Right renal pelvis (tissue), 4 donors: ENCODE measurements around the gene INSRR. TPM values are rescaled to one million over a fixed set of nuclear protein-coding genes. Genes with fewer than 3 reads are reported as not detected.

ENCODE experiments used
- polyA plus RNA-seq, 4 donors: library from polyadenylated mRNA; unstranded; fragments of 120-200 nt; gene quantifications; one replicate each; pipeline ENCODE4 v1.2.1, GENCODE V29; 2013; ENCODE audit not compliant: insufficient read length in 4 of 4

INSRR gene
- polyA plus RNA-seq, 4 donors, result 1.5 to 2.8 (median 1.8) TPM

Other genes with a start within 250 kb of the INSRR start
- under 1 TPM; 0.11 to 0.45 (median 0.42) TPM for gene HAPLN2, start 239.7 kb downstream of the INSRR start, polyA plus RNA-seq
- under 1 TPM in 3 of 4 donors, not detected in 1; 0.12 to 0.58 (median 0.13) TPM for gene BCAN, start 217.0 kb downstream of the INSRR start, polyA plus RNA-seq
- 100 to 1,000 TPM; 153 to 160 (median 156) TPM for gene NES, start 181.7 kb downstream of the INSRR start, polyA plus RNA-seq
- 100 to 1,000 TPM in 1 of 4 donors, 10 to 100 TPM in 3; 69.1 to 106 (median 83.1) TPM for gene CRABP2, start 153.5 kb downstream of the INSRR start, polyA plus RNA-seq
- gene METTL25B, start 130.6 kb downstream of the INSRR start, polyA plus RNA-seq, result 10 to 100 TPM; 29.9 to 36.6 (median 34.6) TPM
- gene ISG20L2, start 130.4 kb downstream of the INSRR start, polyA plus RNA-seq, result 10 to 100 TPM; 44.0 to 50.0 (median 45.3) TPM
- 10 to 100 TPM; 68.4 to 75.1 (median 72.3) TPM for gene MRPL24, start 118.0 kb downstream of the INSRR start, polyA plus RNA-seq
- 100 to 1,000 TPM; 261 to 286 (median 283) TPM for gene HDGF, start 107.4 kb downstream of the INSRR start, polyA plus RNA-seq
- 100 to 1,000 TPM; 107 to 140 (median 125) TPM for gene PRCC, start 91.6 kb downstream of the INSRR start, polyA plus RNA-seq
- under 1 TPM; 0.71 to 0.79 (median 0.76) TPM for gene SH2D2A, start 42.3 kb downstream of the INSRR start, polyA plus RNA-seq
- 1 to 10 TPM in 3 of 4 donors, under 1 TPM in 1; 0.98 to 2.1 (median 1.3) TPM for gene NTRK1, start 1.7 kb upstream of the INSRR start, polyA plus RNA-seq
- 10 to 100 TPM; 21.4 to 22.6 (median 21.9) TPM for gene PEAR1, start 34.6 kb upstream of the INSRR start, polyA plus RNA-seq
- gene LRRC71, start 61.5 kb upstream of the INSRR start, polyA plus RNA-seq, result under 1 TPM; 0.22 to 0.66 (median 0.33) TPM
- 10 to 100 TPM; 29.8 to 33.9 (median 32.6) TPM for gene ARHGEF11, start 186.6 kb upstream of the INSRR start, polyA plus RNA-seq
- under 1 TPM in 2 of 4 donors, not detected in 2; 0.03 to 0.08 TPM for gene ETV3L, start 240.7 kb upstream of the INSRR start, polyA plus RNA-seq